CD8-positive, alpha-beta memory T cell (primary cell): ENCODE results near the gene ST6GALNAC3. TPM values are rescaled to one million over a fixed set of nuclear protein-coding genes. Genes with fewer than 3 reads are reported as not detected.
"Not testable (repeated sequence)": the region's sequence is repeated elsewhere in the genome, so short reads cannot be mapped to it uniquely, and the experiment has no call there.

Source experiments
- CTCF ChIA-PET: fragments of 350-600 bp; sonication (Branson Sonifier 250); formaldehyde crosslinking; loops from one replicate; lab custom pipeline; 2021; ENCODE audit warnings: antibody characterized with exemption; lab: Charles Lee
- POLR2A ChIA-PET: fragments of 350-600 bp; sonication (Branson Sonifier 250); formaldehyde crosslinking; loops from one replicate; lab custom pipeline; 2021; ENCODE audit warnings: antibody characterized with exemption; lab: Charles Lee
- DNase-seq, 5 donors: peaks; one replicate each; pipeline versions ENCODE4 v3.0.0 to v3.0.0-alpha.2; 2020 to 2022; ENCODE audit warnings: mixed read lengths in 1 of 5
- H3K27ac ChIP-seq: one replicate; pipeline ENCODE4 v1.7.0; 2013; ENCODE audit warnings: low read depth, mild to moderate bottlenecking, low read length, moderate library complexity
- H3K27me3 ChIP-seq: 2 replicates; pipeline ENCODE4 v1.7.0; 2013; ENCODE audit warnings: low read length, mild to moderate bottlenecking; ENCODE audit not compliant: insufficient read depth, poor library complexity, severe bottlenecking
- H3K36me3 ChIP-seq: 2 replicates; pipeline ENCODE4 v1.7.0; 2013; ENCODE audit warnings: mild to moderate bottlenecking, low read length, moderate library complexity; ENCODE audit not compliant: insufficient read depth
- H3K4me1 ChIP-seq: 2 replicates; pipeline ENCODE4 v1.7.0; 2013; ENCODE audit warnings: mild to moderate bottlenecking, low read length, moderate library complexity; ENCODE audit not compliant: insufficient read depth
- H3K4me3 ChIP-seq: 2 replicates; pipeline ENCODE4 v1.7.0; 2013; ENCODE audit warnings: mild to moderate bottlenecking, low read length
- H3K9me3 ChIP-seq: 2 replicates; pipeline ENCODE4 v1.7.0; 2013; ENCODE audit warnings: mild to moderate bottlenecking, low read length
- H3K27ac Mint-ChIP-seq, 8 donors: one replicate each; pipeline ENCODE4 v1.8.0; 2020 to 2021; ENCODE audit warnings: mixed read lengths in 8 of 8, mild to moderate bottlenecking in 6 of 8, inconsistent platforms in 3 of 8, moderate library complexity in 3 of 8
- H3K27me3 Mint-ChIP-seq, 2 donors: one replicate each; pipeline ENCODE4 v1.8.0; 2020 to 2021; ENCODE audit warnings: mixed read lengths in 2 of 2, mild to moderate bottlenecking in 1 of 2, moderate library complexity in 1 of 2
- H3K36me3 Mint-ChIP-seq, 3 donors: one replicate each; pipeline ENCODE4 v1.8.0; 2020 to 2021; ENCODE audit warnings: mixed read lengths in 3 of 3, inconsistent platforms in 1 of 3, mild to moderate bottlenecking in 1 of 3
- H3K4me1 Mint-ChIP-seq, 3 donors: one replicate each; pipeline ENCODE4 v1.8.0; 2020 to 2021; ENCODE audit warnings: mixed read lengths in 3 of 3, inconsistent platforms in 1 of 3, mild to moderate bottlenecking in 1 of 3
- H3K4me3 Mint-ChIP-seq, 7 donors: one replicate each; pipeline ENCODE4 v1.8.0; 2020 to 2021; ENCODE audit warnings: mixed read lengths in 7 of 7, mild to moderate bottlenecking in 6 of 7, moderate library complexity in 4 of 7, inconsistent platforms in 2 of 7
- H3K9me3 Mint-ChIP-seq, 5 donors: one replicate each; pipeline ENCODE4 v1.8.0; 2020 to 2022; ENCODE audit warnings: mixed read lengths in 5 of 5, mild to moderate bottlenecking in 3 of 5, moderate library complexity in 2 of 5, inconsistent platforms in 1 of 5
- polyA plus RNA-seq: library from polyadenylated mRNA; unstranded; fragments of 300-500 nt; fragmentation: Illumina TruSeq; gene quantifications from one replicate; pipeline ENCODE4 v1.2.3, GENCODE V29; 2021
- total RNA-seq, 2 experiments: library from RNA; stranded (reverse); gene quantifications; one replicate each; pipeline ENCODE4 v1.2.3, GENCODE V29; 2021

Gene ST6GALNAC3
- total and polyA plus RNA-seq, 3 experiments from 2014 or later = 0.33 to 1.8 TPM; not detected in 1

DNA sequence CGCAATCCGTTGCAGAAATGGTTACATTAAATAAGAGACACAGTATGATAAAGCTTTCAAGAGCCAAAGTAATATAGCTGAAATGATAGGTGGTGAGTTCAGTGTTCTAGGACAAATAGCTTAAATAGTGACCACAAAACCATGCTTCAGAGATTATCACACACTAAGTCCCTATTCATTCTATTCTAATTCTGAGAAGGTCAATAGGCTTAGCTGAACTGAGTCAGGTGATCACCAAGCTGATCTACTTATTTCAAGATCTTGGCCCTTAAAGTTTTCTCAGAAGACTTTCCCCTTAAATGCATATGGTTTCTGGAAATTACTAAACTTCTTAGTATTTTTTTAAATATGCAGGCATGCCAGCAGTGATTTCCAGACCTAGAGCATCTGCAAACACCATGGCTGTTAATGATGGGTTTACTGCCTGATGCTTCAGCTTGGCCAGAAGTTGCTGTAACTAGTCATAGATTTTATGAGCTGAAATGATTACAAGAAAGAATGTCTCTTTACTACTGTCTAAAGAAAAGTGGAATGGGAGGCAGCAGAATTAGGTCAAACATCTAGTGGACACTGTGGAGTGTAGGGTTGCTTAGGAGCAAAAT is 242.9 kb downstream of the ST6GALNAC3 start:
- POLR2A ChIA-PET = no interaction called here
- Mint-ChIP-seq H3K36me3 (no peaks in the 10 kb centered on the region), H3K27ac (no peak overlapping the region), H3K9me3 (no peaks in the 10 kb centered on the region), H3K4me3 (no peak overlapping the region), H3K4me1 (no peaks in the 10 kb centered on the region), H3K27me3 (no peaks in the 10 kb centered on the region)
- Histone ChIP-seq H3K4me1 (no peaks in the 10 kb centered on the region), H3K27ac (no peak overlapping the region), H3K4me3 (no peak overlapping the region), H3K27me3 (no peaks in the 10 kb centered on the region), H3K9me3 (no peaks in the 10 kb centered on the region), H3K36me3 (no peaks in the 10 kb centered on the region)
- DNase-seq = no peak
- CTCF ChIA-PET = no interaction called here

GRCh38 chr1:76330991-76331603 is 256.6 kb downstream of the ST6GALNAC3 start:
- H3K4me1 ChIP-seq = no peaks in the 10 kb centered on the region
- Mint-ChIP-seq H3K9me3 (no peaks in the 10 kb centered on the region), H3K27ac (no peak overlapping the region), H3K4me3 (no peak overlapping the region), H3K27me3 (peaks cover 0 to 3% of the 10 kb centered on the region in 2 donors), H3K36me3 (no peaks in the 10 kb centered on the region), H3K4me1 (peaks cover 3 to 4% (median 3%) of the 10 kb centered on the region in 3 donors)
- no peak overlapping the region for H3K4me3 ChIP-seq
- H3K36me3 ChIP-seq = no peaks in the 10 kb centered on the region
- DNase-seq = peak in 3 of 5 donors; percentile 1 to 53 (median 31)
- no peak overlapping the region for H3K27ac ChIP-seq
- H3K9me3 ChIP-seq = no peaks in the 10 kb centered on the region
- ChIA-PET CTCF (interaction anchor here (1.4 to 1.6 kb wide), 3 partner anchors 19 to 177 kb away, joined by 3 read pairs; no protein-coding TSS in a partner anchor), POLR2A (no interaction called here)
- no peaks in the 10 kb centered on the region for H3K27me3 ChIP-seq

DNA sequence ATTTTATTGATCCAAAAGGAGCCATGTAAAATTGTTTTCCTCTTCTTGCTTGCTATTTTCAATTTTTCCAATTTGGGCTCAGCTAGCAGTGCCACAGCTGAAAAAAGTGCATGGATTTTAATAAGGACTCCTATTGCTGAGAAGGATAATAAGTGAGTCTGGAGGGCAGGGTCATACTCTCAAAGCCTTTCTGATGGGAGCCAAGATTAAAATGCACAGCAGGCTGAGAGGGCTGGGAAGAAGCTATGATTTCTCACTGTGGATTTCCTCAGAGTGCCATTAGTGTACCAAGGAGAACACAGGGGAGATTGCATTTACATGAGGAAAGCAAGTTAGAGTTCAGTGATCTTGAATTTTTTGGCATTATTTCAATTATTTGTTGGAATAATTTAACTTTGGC is 261.3 kb downstream of the ST6GALNAC3 start:
- Mint-ChIP-seq H3K4me3 (no peak overlapping the region), H3K27ac (no peak overlapping the region), H3K4me1 (peaks cover under 1 to 3% (median under 1%) of the 10 kb centered on the region in 3 donors), H3K36me3 (no peaks in the 10 kb centered on the region), H3K9me3 (no peaks in the 10 kb centered on the region), H3K27me3 (peaks cover under 1 to 1% of the 10 kb centered on the region in 2 donors)
- Histone ChIP-seq H3K36me3 (no peaks in the 10 kb centered on the region), H3K4me3 (no peak overlapping the region), H3K27me3 (no peaks in the 10 kb centered on the region), H3K4me1 (no peaks in the 10 kb centered on the region), H3K27ac (no peak overlapping the region), H3K9me3 (no peaks in the 10 kb centered on the region)
- no peak for DNase-seq
- ChIA-PET POLR2A (no interaction called here), CTCF (no interaction called here)

DNA sequence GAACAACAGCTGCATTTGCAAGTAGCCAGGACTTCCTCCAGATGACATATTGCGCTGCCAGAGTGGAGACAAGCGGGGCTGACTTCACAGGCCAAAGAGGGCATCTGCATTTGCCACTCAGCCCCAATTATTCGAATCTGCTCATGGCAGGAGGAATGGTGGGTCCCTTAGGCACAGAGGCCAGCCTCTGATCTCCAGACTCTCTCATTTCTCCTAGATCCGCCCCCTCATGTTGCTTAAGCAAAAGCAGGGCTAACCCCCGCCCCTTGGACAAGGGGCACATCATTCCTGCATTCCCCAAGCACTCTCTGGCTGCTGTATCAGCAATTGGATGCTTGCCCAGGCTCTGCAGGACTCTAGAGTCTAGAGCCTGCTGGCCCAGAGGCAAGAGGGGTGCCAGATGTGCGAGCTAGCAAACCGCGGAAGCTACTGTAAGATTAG is 262.4 kb downstream of the ST6GALNAC3 start:
- Mint-ChIP-seq H3K27ac (no peak overlapping the region), H3K4me1 (no peaks in the 10 kb centered on the region), H3K36me3 (no peaks in the 10 kb centered on the region), H3K4me3 (no peak overlapping the region), H3K9me3 (peaks cover 0 to 2% (median 0%) of the 10 kb centered on the region in 5 donors), H3K27me3 (peaks cover 0 to 1% of the 10 kb centered on the region in 2 donors)
- DNase-seq = no peak
- H3K27ac ChIP-seq = no peak overlapping the region
- no peaks in the 10 kb centered on the region for H3K27me3 ChIP-seq
- no peaks in the 10 kb centered on the region for H3K36me3 ChIP-seq
- POLR2A ChIA-PET = no interaction called here
- no peaks in the 10 kb centered on the region for H3K4me1 ChIP-seq
- no peak overlapping the region for H3K4me3 ChIP-seq
- no peaks in the 10 kb centered on the region for H3K9me3 ChIP-seq
- CTCF ChIA-PET = no interaction called here

- Mint-ChIP-seq H3K4me3 (no peak overlapping the region), H3K27ac (no peak overlapping the region), H3K4me1 (no peaks in the 10 kb centered on the region), H3K9me3 (peaks cover 0 to 4% (median 0%) of the 10 kb centered on the region in 5 donors), H3K27me3 (peaks cover 0 to 1% of the 10 kb centered on the region in 2 donors), H3K36me3 (no peaks in the 10 kb centered on the region)
- Histone ChIP-seq H3K36me3 (no peaks in the 10 kb centered on the region), H3K27me3 (no peaks in the 10 kb centered on the region), H3K27ac (no peak overlapping the region), H3K4me3 (no peak overlapping the region), H3K4me1 (no peaks in the 10 kb centered on the region), H3K9me3 (no peaks in the 10 kb centered on the region)
- DNase-seq = no peak
- ChIA-PET POLR2A (no interaction called here), CTCF (no interaction called here)
These were observed 263.1 kb downstream of the ST6GALNAC3 start for GRCh38 chr1:76337542-76338219.

DNA sequence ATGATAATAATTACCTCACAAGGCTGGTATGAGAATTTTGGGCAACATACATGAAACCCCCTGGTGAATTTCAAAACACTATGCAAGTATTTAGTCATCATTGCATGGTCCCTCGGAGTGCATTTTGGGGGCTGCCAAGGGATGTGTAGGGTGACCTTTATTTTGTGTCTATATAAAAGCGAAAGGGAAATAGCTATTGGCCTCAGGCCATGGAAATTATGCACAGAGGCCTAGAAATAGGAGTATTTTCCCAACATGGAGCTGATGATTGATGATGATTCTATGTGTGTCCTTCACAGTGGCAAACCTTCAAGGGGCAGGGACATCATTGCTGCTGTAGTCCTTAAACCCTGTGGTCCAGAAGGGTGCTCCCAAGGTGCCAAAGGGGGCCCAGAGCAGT is 265.5 kb downstream of the ST6GALNAC3 start:
- Histone ChIP-seq H3K4me3 (no peak overlapping the region), H3K27ac (no peak overlapping the region), H3K4me1 (peaks cover 6% of the 10 kb centered on the region), H3K9me3 (no peaks in the 10 kb centered on the region), H3K27me3 (no peaks in the 10 kb centered on the region), H3K36me3 (no peaks in the 10 kb centered on the region)
- DNase-seq = no peak
- Mint-ChIP-seq H3K4me3 (no peak overlapping the region), H3K27me3 (peaks cover 0 to 1% of the 10 kb centered on the region in 2 donors), H3K36me3 (no peaks in the 10 kb centered on the region), H3K27ac (no peak overlapping the region), H3K4me1 (no peaks in the 10 kb centered on the region), H3K9me3 (peaks cover 0 to 4% (median 0%) of the 10 kb centered on the region in 5 donors)
- POLR2A ChIA-PET = no interaction called here
- CTCF ChIA-PET = no interaction called here

DNA sequence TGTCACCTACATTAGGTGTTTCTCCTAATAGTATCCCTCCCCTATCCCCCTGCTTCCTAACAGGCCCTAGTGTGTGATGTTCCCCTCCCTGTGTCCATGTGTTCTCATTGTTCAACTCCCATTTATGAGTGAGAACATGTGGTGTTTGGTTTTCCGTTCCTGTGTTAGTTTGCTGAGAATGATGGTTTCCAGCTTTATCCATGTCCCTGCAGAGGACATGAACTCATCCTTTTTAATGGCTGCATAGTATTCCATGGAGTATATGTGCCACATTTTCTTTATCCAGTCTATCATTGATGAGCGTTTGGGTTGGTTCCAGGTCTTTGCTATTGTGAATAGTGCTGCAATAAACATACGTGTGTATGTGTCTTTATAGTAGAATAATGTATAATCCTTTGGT is 267.3 kb downstream of the ST6GALNAC3 start:
- H3K4me3 Mint-ChIP-seq, H3K4me1 ChIP-seq, CTCF ChIA-PET, H3K9me3 ChIP-seq, H3K4me3 ChIP-seq, H3K27me3 ChIP-seq, DNase-seq, POLR2A ChIA-PET, H3K4me1 Mint-ChIP-seq, H3K27ac Mint-ChIP-seq, H3K36me3 ChIP-seq, H3K27ac ChIP-seq, H3K27me3 Mint-ChIP-seq, H3K36me3 Mint-ChIP-seq, H3K9me3 Mint-ChIP-seq: not testable (repeated sequence)

- no peak overlapping the region for H3K27ac Mint-ChIP-seq
- CTCF ChIA-PET = interaction anchor here (1.4 kb wide), 1 partner anchor 29 kb away, joined by 3 read pairs; no protein-coding TSS in a partner anchor
- no peaks in the 10 kb centered on the region for H3K36me3 Mint-ChIP-seq
These were observed 268.8 kb downstream of the ST6GALNAC3 start for GRCh38 chr1:76343356-76343755.

More at GRCh38 chr1:76343356-76343755, 268.8 kb downstream of the ST6GALNAC3 start:
- Histone ChIP-seq H3K36me3 (no peaks in the 10 kb centered on the region), H3K27me3 (no peaks in the 10 kb centered on the region), H3K4me3 (no peak overlapping the region), H3K9me3 (no peaks in the 10 kb centered on the region), H3K27ac (no peak overlapping the region), H3K4me1 (peaks cover 6% of the 10 kb centered on the region)
- H3K4me1 Mint-ChIP-seq = no peaks in the 10 kb centered on the region
- peaks cover 0 to 4% (median 0%) of the 10 kb centered on the region in 5 donors for H3K9me3 Mint-ChIP-seq
- DNase-seq = no peak
- POLR2A ChIA-PET = no interaction called here
- peaks cover 0 to 1% of the 10 kb centered on the region in 2 donors for H3K27me3 Mint-ChIP-seq
- no peak overlapping the region for H3K4me3 Mint-ChIP-seq
